DND-41 (cell line): ENCODE data around the gene PI4KA.

Experiments
- CTCF ChIP-seq: IDR thresholded peaks from 2 replicates; pipeline ENCODE4 v1.5.1; 2012; ENCODE audit warnings: borderline replicate concordance, low read length, moderate library complexity, mild to moderate bottlenecking; ENCODE audit not compliant: poor library complexity, severe bottlenecking; ENCODE audit errors: extremely low read depth
- EZH2 ChIP-seq: IDR thresholded peaks from 3 replicates; pipeline ENCODE4 v1.6.1; 2012; ENCODE audit warnings: borderline replicate concordance, low read depth, mild to moderate bottlenecking, moderate library complexity, low read length, inconsistent platforms; ENCODE audit not compliant: severe bottlenecking

GRCh38 chr22:20657963-20658362 lies 200.6 kb downstream of the PI4KA start:
- TF ChIP-seq CTCF = no peak
- no peak for TF ChIP-seq EZH2
